Esophagus muscularis mucosa (tissue), 4 donors: ENCODE data around the gene CLIC3. TPM values are rescaled to one million over a fixed set of nuclear protein-coding genes. Genes with fewer than 3 reads are reported as not detected.
"Not testable (repeated sequence)": the region's sequence is repeated elsewhere in the genome, so short reads cannot be mapped to it uniquely, and the experiment has no call there.

ENCODE experiments used
- DNase-seq: peaks from one replicate; pipeline ENCODE4 v3.0.0-alpha.2; 2017; ENCODE audit errors: extremely low spot score
- H3K27ac ChIP-seq, 4 donors: fragments of 200-600 bp; sonication (generic); replicated peaks in 1 of 4; 1 replicate in 3 of 4; 2 replicates in 1 of 4; pipeline ENCODE4 v1.5.1; 2016 to 2019; ENCODE audit warnings: mild to moderate bottlenecking in 1 of 4
- H3K27me3 ChIP-seq, 4 donors: fragments of 200-600 bp; sonication (generic); one replicate each; pipeline versions ENCODE4 v1.5.1 to v1.6.0; 2016 to 2019
- H3K36me3 ChIP-seq, 4 donors: fragments of 200-600 bp; sonication (generic); one replicate each; pipeline ENCODE4 v1.5.1; 2016 to 2019
- H3K4me1 ChIP-seq, 4 donors: fragments of 200-600 bp; sonication (generic); one replicate each; pipeline ENCODE4 v1.5.1; 2016 to 2019
- H3K4me3 ChIP-seq, 4 donors: fragments of 200-600 bp; sonication (generic); 1 replicate in 2 of 4; 2 replicates in 2 of 4; pipeline ENCODE4 v1.5.1; 2016 to 2019; ENCODE audit warnings: mild to moderate bottlenecking in 4 of 4, moderate library complexity in 1 of 4
- H3K9me3 ChIP-seq, 4 donors: fragments of 200-600 bp; sonication (generic); 1 replicate in 3 of 4; 2 replicates in 1 of 4; pipeline ENCODE4 v1.5.1; 2016 to 2019
- CTCF ChIP-seq, 3 experiments: fragments of 200-600 bp in 2 of 3; fragments of 450-650 bp in 1 of 3; sonication (generic) in 2 of 3; IDR thresholded peaks; one replicate each; pipeline ENCODE4 v1.5.1; 2017 to 2019; ENCODE audit warnings: antibody characterized with exemption in 3 of 3, mild to moderate bottlenecking in 2 of 3, moderate library complexity in 1 of 3
- EP300 ChIP-seq: sonication (generic); formaldehyde crosslinking; IDR thresholded peaks from one replicate; pipeline ENCODE4 v1.6.1; 2017; ENCODE audit warnings: antibody characterized with exemption
- POLR2A ChIP-seq: fragments of 450-650 bp; IDR thresholded peaks from one replicate; pipeline ENCODE4 v1.6.1; 2017; ENCODE audit warnings: antibody characterized with exemption, moderate library complexity, mild to moderate bottlenecking, low read depth
- POLR2AphosphoS5 ChIP-seq, 2 donors: sonication (generic); formaldehyde crosslinking; IDR thresholded peaks; one replicate each; pipeline ENCODE4 v1.6.1; 2017; ENCODE audit warnings: antibody characterized with exemption in 2 of 2
- WGBS: methylation state at CpG from one replicate; pipeline ENCODE4 v1.1.5; 2018; 5-methylcytosine and 5-hydroxymethylcytosine counted together
- intact Hi-C: fragments of 100-400 bp; cut with DNase I; formaldehyde crosslinking; loops from one replicate; pipeline ENCODE4 v1.15.1; 2023
- total RNA-seq, 4 donors: library from RNA; depleted of rRNA; stranded (reverse); fragments of >200 nt; gene quantifications; one replicate each; pipeline versions ENCODE4 v1.1.0 to v1.2.1, GENCODE V29; 2016

The CLIC3 gene
- total RNA-seq, 4 donors from 2014 or later: 1.4 to 2.5 TPM; not detected in 2

- Histone ChIP-seq H3K27me3 (peaks cover 0 to 8% (median 0%) of the 10 kb centered on the region in 4 donors), H3K4me1 (peaks cover 9 to 17% (median 14%) of the 10 kb centered on the region in 4 donors), H3K36me3 (peaks cover 0 to 31% (median 27%) of the 10 kb centered on the region in 4 donors), H3K27ac (no peak overlapping the region), H3K9me3 (no peaks in the 10 kb centered on the region), H3K4me3 (peak overlapping the region in 1 of 4 donors; percentile 25)
- 21% methylated on average over 10 of the region's 24 CpGs for WGBS
- intact Hi-C loops: loop anchor here (2.0 to 5.0 kb wide), 2 partner anchors 88 to 248 kb away; partner anchors contain the start of gene C8G
- no peak for DNase-seq
- TF ChIP-seq CTCF (IDR thresholded peaks at IDR 0.05): peak; percentile 88 to 94 (median 90)
- no peak for TF ChIP-seq POLR2A
- TF ChIP-seq POLR2AphosphoS5 (IDR thresholded peaks at IDR 0.05): peak in 1 of 2 donors; percentile 54
Measured at GRCh38 chr9:137034709-137035506, 38.5 kb upstream of the CLIC3 start.

- DNase-seq: no peak
- TF ChIP-seq POLR2A (no peak), EP300 (no peak), POLR2AphosphoS5 (IDR thresholded peaks at IDR 0.05) (no peak), CTCF (IDR thresholded peaks at IDR 0.05) (no peak)
- H3K9me3 ChIP-seq: no peaks in the 10 kb centered on the region
- peak overlapping the region in 3 of 4 donors; percentile 14 to 39 (median 27) for H3K4me3 ChIP-seq
- no peak overlapping the region for H3K27ac ChIP-seq
- peaks cover 11 to 25% (median 20%) of the 10 kb centered on the region in 4 donors for H3K4me1 ChIP-seq
- peaks cover 0 to 24% (median 20%) of the 10 kb centered on the region in 4 donors for H3K36me3 ChIP-seq
- 47% methylated on average over 11 of the region's 15 CpGs for WGBS
- intact Hi-C loops: loop anchor here (2.0 kb wide), 1 partner anchor 247 kb away; no protein-coding TSS in a partner anchor
- peaks cover 0 to 8% (median 0%) of the 10 kb centered on the region in 4 donors for H3K27me3 ChIP-seq
Measured at GRCh38 chr9:137034039-137034708, 37.8 kb upstream of the CLIC3 start.

GRCh38 chr9:137033481-137033880 is 37.1 kb upstream of the CLIC3 start:
- peak overlapping the region in 3 of 4 donors; percentile 14 to 39 (median 27) for H3K4me3 ChIP-seq
- H3K9me3 ChIP-seq, intact Hi-C loops, H3K27me3 ChIP-seq, DNase-seq, H3K27ac ChIP-seq: not testable (repeated sequence)
- peaks cover 0 to 17% (median 13%) of the 10 kb centered on the region in 4 donors for H3K36me3 ChIP-seq
- H3K4me1 ChIP-seq: peaks cover 18 to 32% (median 27%) of the 10 kb centered on the region in 4 donors
- 92% methylated on average over 5 of the region's 5 CpGs for WGBS

- DNase-seq: no peak
- Histone ChIP-seq H3K27me3 (peaks cover 0 to 8% (median 0%) of the 10 kb centered on the region in 4 donors), H3K27ac (no peak overlapping the region), H3K36me3 (peaks cover 0 to 11% (median 9%) of the 10 kb centered on the region in 4 donors), H3K4me1 (peaks cover 20 to 34% (median 30%) of the 10 kb centered on the region in 4 donors), H3K4me3 (peak overlapping the region in 2 of 4 donors; percentile 27 to 39), H3K9me3 (no peaks in the 10 kb centered on the region)
- TF ChIP-seq POLR2AphosphoS5 (IDR thresholded peaks at IDR 0.05) (no peak), EP300 (no peak), CTCF (IDR thresholded peaks at IDR 0.05) (no peak)
- intact Hi-C loops: no loop called here
- 60% methylated on average over 5 of the region's 10 CpGs for whole genome bisulfite sequencing
Measured at GRCh38 chr9:137032858-137033257, 36.5 kb upstream of the CLIC3 start.
